BJ (cell line): Measurements from ENCODE around the gene NMS. TPM values are rescaled to one million over a fixed set of nuclear protein-coding genes. Genes with fewer than 3 reads are reported as not detected.
"Not testable (repeated sequence)": the region's sequence is repeated elsewhere in the genome, so short reads cannot be mapped to it uniquely, and the experiment has no call there.

ENCODE experiments used
- CTCF ChIA-PET: fragments of 350-600 bp; formaldehyde crosslinking; extraction: SDS; loops from one replicate; lab custom pipeline; 2021; ENCODE audit warnings: antibody characterized with exemption, inconsistent platforms; lab: Yijun Ruan, JAX
- POLR2A ChIA-PET: fragments of 300-600 bp; sonication (Branson Sonifier 250); formaldehyde crosslinking; extraction: SDS; loops from one replicate; lab custom pipeline; 2021; ENCODE audit warnings: antibody characterized with exemption; lab: Charles Lee
- DNase-seq: peaks from one replicate; pipeline ENCODE4 v3.0.0-alpha.2; 2011; ENCODE audit warnings: low read depth
- H3K27me3 ChIP-seq: 2 replicates; pipeline ENCODE4 v1.6.0; 2011; ENCODE audit warnings: low read length; ENCODE audit not compliant: control insufficient read depth, insufficient read depth
- H3K36me3 ChIP-seq: 2 replicates; pipeline ENCODE4 v1.5.1; 2011; ENCODE audit warnings: low read length; ENCODE audit not compliant: control insufficient read depth, insufficient read depth
- H3K4me3 ChIP-seq: 2 replicates; pipeline ENCODE4 v1.5.1; 2011; ENCODE audit warnings: low read depth, mild to moderate bottlenecking, control low read depth, low read length
- polyA plus RNA-seq: library from polyadenylated mRNA; depleted of rRNA; stranded (reverse); fragments of >200 nt; gene quantifications from 2 replicates; pipeline ENCODE4 v1.2.3, GENCODE V29; 2011
- TF ChIP-seq, protein P1 (sequence below): IDR thresholded peaks from 2 replicates; pipeline ENCODE4 v1.5.1; 2011; ENCODE audit warnings: low read depth, mild to moderate bottlenecking, control low read depth, inconsistent platforms, low read length, moderate library complexity; ENCODE audit not compliant: insufficient read depth

NMS gene
- polyA plus RNA-seq, 1 experiment, result not detected

DNA sequence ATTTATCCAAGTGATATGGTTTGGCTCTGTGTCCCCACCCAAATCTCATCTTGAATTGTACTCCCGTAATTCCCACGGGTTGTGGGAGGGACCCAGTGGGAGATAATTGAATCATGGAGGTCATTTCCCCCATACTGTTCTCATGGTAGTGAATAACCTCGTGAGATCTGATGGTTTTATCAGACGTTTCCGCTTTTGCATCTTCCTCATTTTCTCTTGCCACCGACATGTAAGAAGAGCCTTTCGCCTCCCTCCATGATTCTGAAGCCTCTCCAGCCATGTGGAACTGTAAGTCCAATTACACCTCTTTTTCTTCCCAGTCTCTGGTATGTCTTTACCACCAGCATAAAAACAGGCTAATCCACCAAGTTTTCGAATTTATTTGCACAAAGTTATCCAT, 32.5 kb upstream of the NMS start:
- no peaks in the 10 kb centered on the region; the same call in 1 of the 2 replicates for H3K27me3 ChIP-seq
- TF ChIP-seq, protein P1, sequence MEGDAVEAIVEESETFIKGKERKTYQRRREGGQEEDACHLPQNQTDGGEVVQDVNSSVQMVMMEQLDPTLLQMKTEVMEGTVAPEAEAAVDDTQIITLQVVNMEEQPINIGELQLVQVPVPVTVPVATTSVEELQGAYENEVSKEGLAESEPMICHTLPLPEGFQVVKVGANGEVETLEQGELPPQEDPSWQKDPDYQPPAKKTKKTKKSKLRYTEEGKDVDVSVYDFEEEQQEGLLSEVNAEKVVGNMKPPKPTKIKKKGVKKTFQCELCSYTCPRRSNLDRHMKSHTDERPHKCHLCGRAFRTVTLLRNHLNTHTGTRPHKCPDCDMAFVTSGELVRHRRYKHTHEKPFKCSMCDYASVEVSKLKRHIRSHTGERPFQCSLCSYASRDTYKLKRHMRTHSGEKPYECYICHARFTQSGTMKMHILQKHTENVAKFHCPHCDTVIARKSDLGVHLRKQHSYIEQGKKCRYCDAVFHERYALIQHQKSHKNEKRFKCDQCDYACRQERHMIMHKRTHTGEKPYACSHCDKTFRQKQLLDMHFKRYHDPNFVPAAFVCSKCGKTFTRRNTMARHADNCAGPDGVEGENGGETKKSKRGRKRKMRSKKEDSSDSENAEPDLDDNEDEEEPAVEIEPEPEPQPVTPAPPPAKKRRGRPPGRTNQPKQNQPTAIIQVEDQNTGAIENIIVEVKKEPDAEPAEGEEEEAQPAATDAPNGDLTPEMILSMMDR, result no peak
- CTCF ChIA-PET, result no interaction called here
- H3K4me3 ChIP-seq, result no peak overlapping the region
- no peak for DNase-seq
- no peaks in the 10 kb centered on the region for H3K36me3 ChIP-seq
- POLR2A ChIA-PET, result no interaction called here

DNA sequence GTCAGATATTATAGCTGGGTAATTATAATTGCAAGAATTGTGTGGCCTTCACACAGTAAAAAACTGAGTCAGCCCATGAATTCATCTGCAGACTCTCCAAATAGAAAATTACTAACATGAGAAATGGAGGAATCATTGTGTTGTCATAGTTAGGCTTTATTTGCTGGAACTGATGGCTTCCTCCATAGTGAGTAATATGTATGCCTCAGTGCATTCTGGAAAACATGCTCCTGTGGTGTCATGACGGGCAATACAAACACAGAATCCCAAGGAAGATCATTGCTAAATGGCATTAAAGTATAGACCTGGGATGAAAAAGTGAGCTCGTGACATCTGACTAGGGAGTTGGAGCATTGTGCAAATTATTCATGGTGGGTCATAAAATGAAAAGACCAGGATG, 23.6 kb upstream of the NMS start:
- no peak overlapping the region for H3K4me3 ChIP-seq
- DNase-seq, result no peak
- CTCF ChIA-PET, result no interaction called here
- no peaks in the 10 kb centered on the region; the same call in 1 of the 2 replicates for H3K27me3 ChIP-seq
- TF ChIP-seq, protein P1, result no peak
- H3K36me3 ChIP-seq, result no peaks in the 10 kb centered on the region
- POLR2A ChIA-PET, result no interaction called here

DNA sequence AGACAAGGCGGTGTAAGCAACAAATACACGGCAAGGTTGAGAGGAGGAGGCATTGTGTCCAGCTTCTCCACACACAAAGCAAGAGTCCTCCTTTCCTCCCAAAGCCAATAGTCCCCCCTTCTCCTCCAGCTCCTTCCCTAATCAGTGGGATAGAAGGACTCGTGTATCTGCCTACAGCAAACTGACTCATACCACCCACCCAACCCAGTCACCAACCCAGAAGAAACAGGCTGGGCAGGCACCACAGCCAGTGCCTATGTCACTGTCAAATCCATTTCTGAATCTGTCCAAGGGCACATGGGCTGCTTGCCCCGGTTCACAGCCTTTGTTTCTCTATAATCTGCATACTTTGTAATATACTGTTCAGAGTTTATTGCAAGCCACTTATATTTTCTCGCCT, 19.2 kb upstream of the NMS start:
- H3K4me3 ChIP-seq, result no peak overlapping the region
- H3K27me3 ChIP-seq, result no peaks in the 10 kb centered on the region; the same call in 1 of the 2 replicates
- CTCF ChIA-PET, result no interaction called here
- POLR2A ChIA-PET, result no interaction called here
- no peak for DNase-seq
- TF ChIP-seq, protein P1, result no peak
- H3K36me3 ChIP-seq, result no peaks in the 10 kb centered on the region

DNA sequence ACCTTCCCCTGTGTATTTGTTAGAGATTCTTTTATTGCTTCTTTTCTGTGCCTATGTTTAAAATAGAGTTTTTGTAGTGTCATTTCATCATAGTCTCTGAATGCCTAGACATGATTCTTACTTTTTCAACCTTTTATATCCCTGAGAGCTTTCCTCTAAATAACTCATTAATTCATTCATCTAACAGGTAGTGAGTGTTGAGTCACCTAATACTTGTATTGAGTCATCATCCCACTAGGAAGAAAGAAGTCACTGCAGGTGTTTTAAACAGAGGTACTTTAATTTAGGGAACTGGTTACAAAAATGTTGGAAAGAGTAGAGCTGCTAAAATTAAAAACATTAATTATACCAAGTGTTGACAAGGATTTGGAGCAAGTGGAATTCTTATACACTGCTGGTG, 18.5 kb upstream of the NMS start:
- no peaks in the 10 kb centered on the region for H3K36me3 ChIP-seq
- H3K27me3 ChIP-seq, result no peaks in the 10 kb centered on the region; the same call in 1 of the 2 replicates
- TF ChIP-seq, protein P1, result no peak
- DNase-seq, result no peak
- CTCF ChIA-PET, result no interaction called here
- POLR2A ChIA-PET, result no interaction called here
- no peak overlapping the region for H3K4me3 ChIP-seq

DNA sequence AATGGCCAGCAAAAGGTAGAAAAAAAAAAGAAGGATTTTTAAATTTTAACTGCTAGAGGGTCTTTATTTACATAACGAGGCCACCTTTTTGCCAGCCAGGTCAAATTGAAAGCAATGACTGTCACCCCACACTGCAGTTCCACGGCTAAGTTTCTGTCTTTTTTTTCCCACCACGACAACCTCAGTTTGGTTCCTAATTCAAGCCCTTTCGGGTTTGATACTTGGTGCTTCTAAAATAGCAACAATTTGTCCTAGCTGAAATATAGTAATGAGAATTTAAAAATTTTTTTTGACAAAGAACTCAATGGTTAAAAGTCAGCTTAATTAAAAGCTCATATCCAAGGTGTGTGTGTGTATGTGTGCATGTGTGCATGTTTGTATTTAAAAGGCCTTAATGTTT, 16.4 kb upstream of the NMS start:
- ChIA-PET CTCF (interaction anchor here (0.8 to 1.1 kb wide), 2 partner anchors 21 to 35 kb away, joined by 3 to 4 read pairs; no protein-coding TSS in a partner anchor), POLR2A (no interaction called here)
- Histone ChIP-seq H3K36me3 (no peaks in the 10 kb centered on the region), H3K4me3 (no peak overlapping the region), H3K27me3 (no peaks in the 10 kb centered on the region; the same call in 1 of the 2 replicates)
- TF ChIP-seq, protein P1, result no peak
- DNase-seq, result no peak

DNA sequence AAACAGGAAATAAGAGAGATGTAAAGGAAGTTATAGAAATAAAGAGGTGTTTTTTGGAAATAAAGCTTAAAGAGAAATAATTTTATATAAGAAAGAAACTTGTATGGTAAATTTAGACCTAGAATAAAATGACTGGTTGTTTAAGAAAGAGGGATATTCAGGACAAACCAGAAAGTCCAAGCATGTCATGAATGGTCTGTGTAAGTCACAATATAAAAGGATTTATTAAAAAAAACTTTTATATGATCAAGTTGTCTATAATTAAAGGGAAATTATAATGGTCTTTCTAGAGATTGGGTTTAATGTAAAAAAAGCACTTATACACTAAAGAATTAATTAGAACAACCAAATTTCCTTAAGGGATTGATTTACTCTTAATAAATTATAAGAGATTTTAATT, 13.9 kb upstream of the NMS start:
- H3K36me3 ChIP-seq, DNase-seq, POLR2A ChIA-PET, H3K4me3 ChIP-seq, CTCF ChIA-PET, H3K27me3 ChIP-seq: not testable (repeated sequence)
